ENCODE data around the gene RIOX2.

RIOX2 gene

GRCh38 chr3:97959872-97960271 lies 12.4 kb downstream of the RIOX2 start:
- Histone ChIP-seq H2BK5ac (ENCODE audit: low read length) (no peak overlapping the region), H2BK15ac (ENCODE audit: low read length) (no peak overlapping the region), H3K14ac (ENCODE audit: low read length) (no peak overlapping the region), H3K79me1 (ENCODE audit: low read depth, low read length) (no peaks in the 10 kb centered on the region), H4K8ac (ENCODE audit: low read depth, low read length) (no peak overlapping the region), H3K4me3 (ENCODE audit: low read length in 2 of 2) (no peak overlapping the region), H3K27me3 (ENCODE audit: control insufficient read depth in 3 of 3, insufficient read depth in 3 of 3, low read depth in 1 of 3, low read length in 3 of 3) (no peaks in the 10 kb centered on the region), H2AFZ (ENCODE audit: low read length) (no peak overlapping the region), H2AK5ac (ENCODE audit: low read depth, low read length) (no peak overlapping the region), H4K91ac (ENCODE audit: low read depth, low read length, poor library complexity) (no peak overlapping the region), H2BK12ac (ENCODE audit: low read length) (no peak overlapping the region), H3K4me1 (ENCODE audit: control insufficient read depth in 2 of 2, insufficient read depth in 1 of 2, low read depth in 1 of 2, low read length in 2 of 2) (no peaks in the 10 kb centered on the region), H3K4me2 (ENCODE audit: insufficient read depth, low read length, poor library complexity, severe bottlenecking) (no peak overlapping the region), H3K36me3 (replicated peaks in 1 of 2; ENCODE audit: control insufficient read depth in 2 of 2, insufficient read depth in 2 of 2, low read length in 2 of 2) (peaks cover 0 to 25% of the 10 kb centered on the region in 2 donors), H3K9me3 (replicated peaks in 1 of 2; ENCODE audit: control insufficient read depth in 2 of 2, insufficient read depth in 1 of 2, low read depth in 1 of 2, low read length in 2 of 2) (no peaks in the 10 kb centered on the region), H3K23ac (ENCODE audit: low read depth, low read length, poor library complexity) (no peak overlapping the region), H3K18ac (ENCODE audit: low read length) (no peak overlapping the region), H2BK120ac (ENCODE audit: low read depth, low read length) (no peak overlapping the region), H3K9ac (ENCODE audit: low read depth, low read length, poor library complexity) (no peak overlapping the region), H3K27ac (replicated peaks; ENCODE audit: low read length) (no peak overlapping the region), H3K4ac (ENCODE audit: low read length) (no peak overlapping the region)
- DNase-seq (ENCODE audit: low spot score), result no peak
- WGBS, 2 donors (ENCODE audit: extremely low coverage in 2 of 2, insufficient read length in 2 of 2, insufficient replicate concordance in 1 of 2), result no CpG with 5 or more reads among the region's 5 CpGs

GRCh38 chr3:97958796-97959195 lies 13.4 kb downstream of the RIOX2 start:
- no peak overlapping the region for H4K91ac ChIP-seq (ENCODE audit: low read depth, low read length, poor library complexity)
- no peak for DNase-seq (ENCODE audit: low spot score)
- H3K4ac ChIP-seq (ENCODE audit: low read length), result no peak overlapping the region
- H3K23ac ChIP-seq (ENCODE audit: low read depth, low read length, poor library complexity), result no peak overlapping the region
- H3K18ac ChIP-seq (ENCODE audit: low read length), result no peak overlapping the region
- WGBS, 2 donors (ENCODE audit: extremely low coverage in 2 of 2, insufficient read length in 2 of 2, insufficient replicate concordance in 1 of 2), result no CpG with 5 or more reads among the region's 9 CpGs
- no peaks in the 10 kb centered on the region for H3K4me1 ChIP-seq (ENCODE audit: control insufficient read depth in 2 of 2, insufficient read depth in 1 of 2, low read depth in 1 of 2, low read length in 2 of 2)
- H3K27ac ChIP-seq (replicated peaks; ENCODE audit: low read length), result no peak overlapping the region
- H3K79me1 ChIP-seq (ENCODE audit: low read depth, low read length), result no peaks in the 10 kb centered on the region
- no peak overlapping the region for H2BK5ac ChIP-seq (ENCODE audit: low read length)
- H3K9ac ChIP-seq (ENCODE audit: low read depth, low read length, poor library complexity), result no peak overlapping the region
- no peak overlapping the region for H4K8ac ChIP-seq (ENCODE audit: low read depth, low read length)
- no peak overlapping the region for H2BK120ac ChIP-seq (ENCODE audit: low read depth, low read length)
- no peak overlapping the region for H2AK5ac ChIP-seq (ENCODE audit: low read depth, low read length)
- H3K4me2 ChIP-seq (ENCODE audit: insufficient read depth, low read length, poor library complexity, severe bottlenecking), result no peak overlapping the region
- no peak overlapping the region for H2BK15ac ChIP-seq (ENCODE audit: low read length)
- H2BK12ac ChIP-seq (ENCODE audit: low read length), result no peak overlapping the region
- peaks cover 0 to 34% of the 10 kb centered on the region in 2 donors for H3K36me3 ChIP-seq (replicated peaks in 1 of 2; ENCODE audit: control insufficient read depth in 2 of 2, insufficient read depth in 2 of 2, low read length in 2 of 2)
- no peaks in the 10 kb centered on the region for H3K27me3 ChIP-seq (ENCODE audit: control insufficient read depth in 3 of 3, insufficient read depth in 3 of 3, low read depth in 1 of 3, low read length in 3 of 3)
- no peak overlapping the region for H3K4me3 ChIP-seq (ENCODE audit: low read length in 2 of 2)
- no peak overlapping the region for H3K14ac ChIP-seq (ENCODE audit: low read length)
- no peak overlapping the region for H2AFZ ChIP-seq (ENCODE audit: low read length)
- H3K9me3 ChIP-seq (replicated peaks in 1 of 2; ENCODE audit: control insufficient read depth in 2 of 2, insufficient read depth in 1 of 2, low read depth in 1 of 2, low read length in 2 of 2), result no peaks in the 10 kb centered on the region

DNA sequence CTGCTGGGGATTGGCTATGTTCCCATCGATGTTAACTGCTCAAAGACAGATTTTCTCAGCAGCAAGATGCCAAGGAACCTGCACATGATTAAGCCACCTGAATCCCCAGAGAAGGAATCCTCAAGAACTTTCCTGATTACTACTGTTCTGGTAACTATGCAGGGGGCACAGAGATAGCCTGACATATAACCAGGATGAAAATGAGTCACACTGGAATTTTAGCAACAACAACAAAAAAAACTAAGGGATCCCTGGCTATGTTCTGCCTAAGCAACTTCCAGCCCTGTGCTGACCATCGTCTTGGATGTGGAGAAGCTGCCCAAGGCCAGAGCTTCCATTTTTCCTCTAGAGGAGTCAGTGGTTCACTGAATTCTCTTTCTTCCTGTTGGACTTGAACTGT lies 13.8 kb downstream of the RIOX2 start:
- H3K27me3 ChIP-seq (ENCODE audit: control insufficient read depth in 3 of 3, insufficient read depth in 3 of 3, low read depth in 1 of 3, low read length in 3 of 3), result no peaks in the 10 kb centered on the region
- H3K4me1 ChIP-seq (ENCODE audit: control insufficient read depth in 2 of 2, insufficient read depth in 1 of 2, low read depth in 1 of 2, low read length in 2 of 2), result no peaks in the 10 kb centered on the region
- H2BK15ac ChIP-seq (ENCODE audit: low read length), result no peak overlapping the region
- DNase-seq (ENCODE audit: low spot score), result no peak
- H4K8ac ChIP-seq (ENCODE audit: low read depth, low read length), result no peak overlapping the region
- no peak overlapping the region for H3K4ac ChIP-seq (ENCODE audit: low read length)
- no peak overlapping the region for H2BK120ac ChIP-seq (ENCODE audit: low read depth, low read length)
- WGBS, 2 donors (ENCODE audit: extremely low coverage in 2 of 2, insufficient read length in 2 of 2, insufficient replicate concordance in 1 of 2), result no CpG with 5 or more reads among the region's 2 CpGs
- no peak overlapping the region for H3K14ac ChIP-seq (ENCODE audit: low read length)
- H3K4me3 ChIP-seq (ENCODE audit: low read length in 2 of 2), result no peak overlapping the region
- no peak overlapping the region for H3K27ac ChIP-seq (replicated peaks; ENCODE audit: low read length)
- H3K18ac ChIP-seq (ENCODE audit: low read length), result no peak overlapping the region
- peaks cover 0 to 38% of the 10 kb centered on the region in 2 donors for H3K36me3 ChIP-seq (replicated peaks in 1 of 2; ENCODE audit: control insufficient read depth in 2 of 2, insufficient read depth in 2 of 2, low read length in 2 of 2)
- H2BK5ac ChIP-seq (ENCODE audit: low read length), result no peak overlapping the region
- H2AK5ac ChIP-seq (ENCODE audit: low read depth, low read length), result no peak overlapping the region
- H3K23ac ChIP-seq (ENCODE audit: low read depth, low read length, poor library complexity), result no peak overlapping the region
- H3K4me2 ChIP-seq (ENCODE audit: insufficient read depth, low read length, poor library complexity, severe bottlenecking), result no peak overlapping the region
- no peak overlapping the region for H4K91ac ChIP-seq (ENCODE audit: low read depth, low read length, poor library complexity)
- no peaks in the 10 kb centered on the region for H3K79me1 ChIP-seq (ENCODE audit: low read depth, low read length)
- no peaks in the 10 kb centered on the region for H3K9me3 ChIP-seq (replicated peaks in 1 of 2; ENCODE audit: control insufficient read depth in 2 of 2, insufficient read depth in 1 of 2, low read depth in 1 of 2, low read length in 2 of 2)
- no peak overlapping the region for H2BK12ac ChIP-seq (ENCODE audit: low read length)
- H2AFZ ChIP-seq (ENCODE audit: low read length), result no peak overlapping the region
- H3K9ac ChIP-seq (ENCODE audit: low read depth, low read length, poor library complexity), result no peak overlapping the region

DNA sequence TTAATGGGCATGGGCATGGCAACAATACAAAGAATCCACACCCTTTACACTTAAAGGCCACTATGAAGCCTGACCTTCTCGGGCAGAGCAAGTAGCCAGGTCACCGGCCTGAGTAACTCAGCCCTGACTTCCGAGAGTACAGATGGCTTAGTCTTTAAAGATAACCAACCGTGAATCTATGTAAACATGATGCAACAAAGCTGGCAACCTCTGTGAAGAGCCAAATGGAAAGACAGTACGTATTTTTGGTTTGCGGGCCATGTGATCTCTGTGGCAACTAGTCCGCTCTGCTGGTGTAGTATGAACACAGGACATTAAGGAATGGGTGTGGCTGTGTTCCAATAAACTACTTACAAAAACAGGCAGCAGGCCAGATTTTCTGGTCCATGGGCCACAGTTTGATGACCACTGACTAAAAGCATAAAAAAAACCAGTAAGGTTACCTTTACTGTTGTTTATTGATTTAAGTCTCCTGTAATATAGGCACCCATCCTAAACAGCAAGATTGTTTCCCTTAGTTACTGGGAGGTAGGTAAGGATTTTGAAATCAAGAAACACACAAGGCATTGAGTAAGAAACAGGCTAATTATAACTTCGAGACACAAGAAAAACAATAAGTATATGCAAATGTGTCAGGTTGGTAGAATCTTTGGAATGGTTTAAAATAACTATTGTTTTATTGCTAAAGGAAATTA lies 14.5 kb downstream of the RIOX2 start:
- H4K91ac ChIP-seq (ENCODE audit: low read depth, low read length, poor library complexity), result no peak overlapping the region
- no peak overlapping the region for H3K9ac ChIP-seq (ENCODE audit: low read depth, low read length, poor library complexity)
- H3K9me3 ChIP-seq (replicated peaks in 1 of 2; ENCODE audit: control insufficient read depth in 2 of 2, insufficient read depth in 1 of 2, low read depth in 1 of 2, low read length in 2 of 2), result no peaks in the 10 kb centered on the region
- H3K36me3 ChIP-seq (replicated peaks in 1 of 2; ENCODE audit: control insufficient read depth in 2 of 2, insufficient read depth in 2 of 2, low read length in 2 of 2), result peaks cover 0 to 38% of the 10 kb centered on the region in 2 donors
- H2BK15ac ChIP-seq (ENCODE audit: low read length), result no peak overlapping the region
- H3K23ac ChIP-seq (ENCODE audit: low read depth, low read length, poor library complexity), result no peak overlapping the region
- no peak overlapping the region for H3K27ac ChIP-seq (replicated peaks; ENCODE audit: low read length)
- H2BK120ac ChIP-seq (ENCODE audit: low read depth, low read length), result no peak overlapping the region
- no peak overlapping the region for H3K14ac ChIP-seq (ENCODE audit: low read length)
- H3K79me1 ChIP-seq (ENCODE audit: low read depth, low read length), result no peaks in the 10 kb centered on the region
- H2AK5ac ChIP-seq (ENCODE audit: low read depth, low read length), result no peak overlapping the region
- H3K18ac ChIP-seq (ENCODE audit: low read length), result no peak overlapping the region
- no peak for DNase-seq (ENCODE audit: low spot score)
- no peak overlapping the region for H3K4me3 ChIP-seq (ENCODE audit: low read length in 2 of 2)
- no CpG with 5 or more reads among the region's 8 CpGs for WGBS, 2 donors (ENCODE audit: extremely low coverage in 2 of 2, insufficient read length in 2 of 2, insufficient replicate concordance in 1 of 2)
- no peak overlapping the region for H2BK5ac ChIP-seq (ENCODE audit: low read length)
- H3K4me1 ChIP-seq (ENCODE audit: control insufficient read depth in 2 of 2, insufficient read depth in 1 of 2, low read depth in 1 of 2, low read length in 2 of 2), result no peaks in the 10 kb centered on the region
- H2BK12ac ChIP-seq (ENCODE audit: low read length), result no peak overlapping the region
- no peak overlapping the region for H4K8ac ChIP-seq (ENCODE audit: low read depth, low read length)
- no peaks in the 10 kb centered on the region for H3K27me3 ChIP-seq (ENCODE audit: control insufficient read depth in 3 of 3, insufficient read depth in 3 of 3, low read depth in 1 of 3, low read length in 3 of 3)
- no peak overlapping the region for H3K4me2 ChIP-seq (ENCODE audit: insufficient read depth, low read length, poor library complexity, severe bottlenecking)
- H2AFZ ChIP-seq (ENCODE audit: low read length), result no peak overlapping the region
- no peak overlapping the region for H3K4ac ChIP-seq (ENCODE audit: low read length)
